ENCODE data around the gene FRG2C.
"Not testable (repeated sequence)": the region's sequence is repeated elsewhere in the genome, so short reads cannot be mapped to it uniquely, and the experiment has no call there.

DNA sequence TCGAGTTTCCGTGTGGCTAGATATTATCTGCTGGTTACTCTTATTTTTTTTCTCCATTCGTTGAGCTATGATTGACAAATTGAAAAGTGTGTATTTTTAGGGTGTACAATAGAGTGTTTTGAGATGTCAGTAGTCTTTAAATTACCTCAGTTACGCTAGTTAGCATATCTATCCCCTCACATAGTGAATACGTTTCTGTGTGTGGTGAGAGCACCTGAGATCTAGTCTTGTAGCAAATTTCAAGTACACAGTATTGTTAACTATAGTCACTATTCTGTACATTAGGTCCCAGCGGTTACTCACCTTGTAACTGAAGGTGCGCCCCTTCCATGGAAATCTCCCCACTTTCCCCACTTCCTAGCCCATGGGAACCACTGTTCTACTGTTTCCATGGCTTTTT lies 8.2 kb upstream of the FRG2C start:
- TF ChIP-seq CBX5 (CRISPR knock-in tag; IDR thresholded peaks at IDR 0.05; ENCODE audit: borderline replicate concordance); TRIM24 (CRISPR knock-in tag; IDR thresholded peaks at IDR 0.05); POLR2A (IDR thresholded peaks at IDR 0.05; ENCODE audit: insufficient read depth in 1 of 2, low read depth in 2 of 2, low read length in 2 of 2); SNRNP70 (IDR thresholded peaks at IDR 0.05; ENCODE audit: low read depth, low read length); JUN (CRISPR knock-in tag; IDR thresholded peaks at IDR 0.05); ZNF790 (CRISPR knock-in tag; IDR thresholded peaks at IDR 0.05; ENCODE audit: borderline replicate concordance); POLR2AphosphoS5 (IDR thresholded peaks at IDR 0.05; ENCODE audit: low read depth, low read length): not testable (repeated sequence)
- TF ChIP-seq, protein P1, sequence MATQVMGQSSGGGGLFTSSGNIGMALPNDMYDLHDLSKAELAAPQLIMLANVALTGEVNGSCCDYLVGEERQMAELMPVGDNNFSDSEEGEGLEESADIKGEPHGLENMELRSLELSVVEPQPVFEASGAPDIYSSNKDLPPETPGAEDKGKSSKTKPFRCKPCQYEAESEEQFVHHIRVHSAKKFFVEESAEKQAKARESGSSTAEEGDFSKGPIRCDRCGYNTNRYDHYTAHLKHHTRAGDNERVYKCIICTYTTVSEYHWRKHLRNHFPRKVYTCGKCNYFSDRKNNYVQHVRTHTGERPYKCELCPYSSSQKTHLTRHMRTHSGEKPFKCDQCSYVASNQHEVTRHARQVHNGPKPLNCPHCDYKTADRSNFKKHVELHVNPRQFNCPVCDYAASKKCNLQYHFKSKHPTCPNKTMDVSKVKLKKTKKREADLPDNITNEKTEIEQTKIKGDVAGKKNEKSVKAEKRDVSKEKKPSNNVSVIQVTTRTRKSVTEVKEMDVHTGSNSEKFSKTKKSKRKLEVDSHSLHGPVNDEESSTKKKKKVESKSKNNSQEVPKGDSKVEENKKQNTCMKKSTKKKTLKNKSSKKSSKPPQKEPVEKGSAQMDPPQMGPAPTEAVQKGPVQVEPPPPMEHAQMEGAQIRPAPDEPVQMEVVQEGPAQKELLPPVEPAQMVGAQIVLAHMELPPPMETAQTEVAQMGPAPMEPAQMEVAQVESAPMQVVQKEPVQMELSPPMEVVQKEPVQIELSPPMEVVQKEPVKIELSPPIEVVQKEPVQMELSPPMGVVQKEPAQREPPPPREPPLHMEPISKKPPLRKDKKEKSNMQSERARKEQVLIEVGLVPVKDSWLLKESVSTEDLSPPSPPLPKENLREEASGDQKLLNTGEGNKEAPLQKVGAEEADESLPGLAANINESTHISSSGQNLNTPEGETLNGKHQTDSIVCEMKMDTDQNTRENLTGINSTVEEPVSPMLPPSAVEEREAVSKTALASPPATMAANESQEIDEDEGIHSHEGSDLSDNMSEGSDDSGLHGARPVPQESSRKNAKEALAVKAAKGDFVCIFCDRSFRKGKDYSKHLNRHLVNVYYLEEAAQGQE (IDR thresholded peaks at IDR 0.05; ENCODE audit: borderline replicate concordance in 1 of 2, low read depth in 1 of 2, low read length in 2 of 2) = not testable (repeated sequence)
- TF ChIP-seq, protein P2, sequence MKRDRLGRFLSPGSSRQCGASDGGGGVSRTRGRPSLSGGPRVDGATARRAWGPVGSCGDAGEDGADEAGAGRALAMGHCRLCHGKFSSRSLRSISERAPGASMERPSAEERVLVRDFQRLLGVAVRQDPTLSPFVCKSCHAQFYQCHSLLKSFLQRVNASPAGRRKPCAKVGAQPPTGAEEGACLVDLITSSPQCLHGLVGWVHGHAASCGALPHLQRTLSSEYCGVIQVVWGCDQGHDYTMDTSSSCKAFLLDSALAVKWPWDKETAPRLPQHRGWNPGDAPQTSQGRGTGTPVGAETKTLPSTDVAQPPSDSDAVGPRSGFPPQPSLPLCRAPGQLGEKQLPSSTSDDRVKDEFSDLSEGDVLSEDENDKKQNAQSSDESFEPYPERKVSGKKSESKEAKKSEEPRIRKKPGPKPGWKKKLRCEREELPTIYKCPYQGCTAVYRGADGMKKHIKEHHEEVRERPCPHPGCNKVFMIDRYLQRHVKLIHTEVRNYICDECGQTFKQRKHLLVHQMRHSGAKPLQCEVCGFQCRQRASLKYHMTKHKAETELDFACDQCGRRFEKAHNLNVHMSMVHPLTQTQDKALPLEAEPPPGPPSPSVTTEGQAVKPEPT (CRISPR knock-in tag; IDR thresholded peaks at IDR 0.05; ENCODE audit: low read depth) = not testable (repeated sequence)
- TF ChIP-seq, protein P3, sequence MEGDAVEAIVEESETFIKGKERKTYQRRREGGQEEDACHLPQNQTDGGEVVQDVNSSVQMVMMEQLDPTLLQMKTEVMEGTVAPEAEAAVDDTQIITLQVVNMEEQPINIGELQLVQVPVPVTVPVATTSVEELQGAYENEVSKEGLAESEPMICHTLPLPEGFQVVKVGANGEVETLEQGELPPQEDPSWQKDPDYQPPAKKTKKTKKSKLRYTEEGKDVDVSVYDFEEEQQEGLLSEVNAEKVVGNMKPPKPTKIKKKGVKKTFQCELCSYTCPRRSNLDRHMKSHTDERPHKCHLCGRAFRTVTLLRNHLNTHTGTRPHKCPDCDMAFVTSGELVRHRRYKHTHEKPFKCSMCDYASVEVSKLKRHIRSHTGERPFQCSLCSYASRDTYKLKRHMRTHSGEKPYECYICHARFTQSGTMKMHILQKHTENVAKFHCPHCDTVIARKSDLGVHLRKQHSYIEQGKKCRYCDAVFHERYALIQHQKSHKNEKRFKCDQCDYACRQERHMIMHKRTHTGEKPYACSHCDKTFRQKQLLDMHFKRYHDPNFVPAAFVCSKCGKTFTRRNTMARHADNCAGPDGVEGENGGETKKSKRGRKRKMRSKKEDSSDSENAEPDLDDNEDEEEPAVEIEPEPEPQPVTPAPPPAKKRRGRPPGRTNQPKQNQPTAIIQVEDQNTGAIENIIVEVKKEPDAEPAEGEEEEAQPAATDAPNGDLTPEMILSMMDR (CRISPR knock-in tag; IDR thresholded peaks at IDR 0.05) = not testable (repeated sequence)
- TF ChIP-seq, protein P4, sequence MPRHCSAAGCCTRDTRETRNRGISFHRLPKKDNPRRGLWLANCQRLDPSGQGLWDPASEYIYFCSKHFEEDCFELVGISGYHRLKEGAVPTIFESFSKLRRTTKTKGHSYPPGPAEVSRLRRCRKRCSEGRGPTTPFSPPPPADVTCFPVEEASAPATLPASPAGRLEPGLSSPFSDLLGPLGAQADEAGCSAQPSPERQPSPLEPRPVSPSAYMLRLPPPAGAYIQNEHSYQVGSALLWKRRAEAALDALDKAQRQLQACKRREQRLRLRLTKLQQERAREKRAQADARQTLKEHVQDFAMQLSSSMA (CRISPR knock-in tag; IDR thresholded peaks at IDR 0.05) = not testable (repeated sequence)
- TF ChIP-seq, protein P5, sequence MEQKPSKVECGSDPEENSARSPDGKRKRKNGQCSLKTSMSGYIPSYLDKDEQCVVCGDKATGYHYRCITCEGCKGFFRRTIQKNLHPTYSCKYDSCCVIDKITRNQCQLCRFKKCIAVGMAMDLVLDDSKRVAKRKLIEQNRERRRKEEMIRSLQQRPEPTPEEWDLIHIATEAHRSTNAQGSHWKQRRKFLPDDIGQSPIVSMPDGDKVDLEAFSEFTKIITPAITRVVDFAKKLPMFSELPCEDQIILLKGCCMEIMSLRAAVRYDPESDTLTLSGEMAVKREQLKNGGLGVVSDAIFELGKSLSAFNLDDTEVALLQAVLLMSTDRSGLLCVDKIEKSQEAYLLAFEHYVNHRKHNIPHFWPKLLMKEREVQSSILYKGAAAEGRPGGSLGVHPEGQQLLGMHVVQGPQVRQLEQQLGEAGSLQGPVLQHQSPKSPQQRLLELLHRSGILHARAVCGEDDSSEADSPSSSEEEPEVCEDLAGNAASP (CRISPR knock-in tag; IDR thresholded peaks at IDR 0.05; ENCODE audit: borderline replicate concordance) = not testable (repeated sequence)
- TF ChIP-seq, protein P6, sequence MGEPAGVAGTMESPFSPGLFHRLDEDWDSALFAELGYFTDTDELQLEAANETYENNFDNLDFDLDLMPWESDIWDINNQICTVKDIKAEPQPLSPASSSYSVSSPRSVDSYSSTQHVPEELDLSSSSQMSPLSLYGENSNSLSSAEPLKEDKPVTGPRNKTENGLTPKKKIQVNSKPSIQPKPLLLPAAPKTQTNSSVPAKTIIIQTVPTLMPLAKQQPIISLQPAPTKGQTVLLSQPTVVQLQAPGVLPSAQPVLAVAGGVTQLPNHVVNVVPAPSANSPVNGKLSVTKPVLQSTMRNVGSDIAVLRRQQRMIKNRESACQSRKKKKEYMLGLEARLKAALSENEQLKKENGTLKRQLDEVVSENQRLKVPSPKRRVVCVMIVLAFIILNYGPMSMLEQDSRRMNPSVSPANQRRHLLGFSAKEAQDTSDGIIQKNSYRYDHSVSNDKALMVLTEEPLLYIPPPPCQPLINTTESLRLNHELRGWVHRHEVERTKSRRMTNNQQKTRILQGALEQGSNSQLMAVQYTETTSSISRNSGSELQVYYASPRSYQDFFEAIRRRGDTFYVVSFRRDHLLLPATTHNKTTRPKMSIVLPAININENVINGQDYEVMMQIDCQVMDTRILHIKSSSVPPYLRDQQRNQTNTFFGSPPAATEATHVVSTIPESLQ (CRISPR knock-in tag; conservative IDR thresholded peaks at IDR 0.05) = not testable (repeated sequence)
- TF ChIP-seq, protein P7, sequence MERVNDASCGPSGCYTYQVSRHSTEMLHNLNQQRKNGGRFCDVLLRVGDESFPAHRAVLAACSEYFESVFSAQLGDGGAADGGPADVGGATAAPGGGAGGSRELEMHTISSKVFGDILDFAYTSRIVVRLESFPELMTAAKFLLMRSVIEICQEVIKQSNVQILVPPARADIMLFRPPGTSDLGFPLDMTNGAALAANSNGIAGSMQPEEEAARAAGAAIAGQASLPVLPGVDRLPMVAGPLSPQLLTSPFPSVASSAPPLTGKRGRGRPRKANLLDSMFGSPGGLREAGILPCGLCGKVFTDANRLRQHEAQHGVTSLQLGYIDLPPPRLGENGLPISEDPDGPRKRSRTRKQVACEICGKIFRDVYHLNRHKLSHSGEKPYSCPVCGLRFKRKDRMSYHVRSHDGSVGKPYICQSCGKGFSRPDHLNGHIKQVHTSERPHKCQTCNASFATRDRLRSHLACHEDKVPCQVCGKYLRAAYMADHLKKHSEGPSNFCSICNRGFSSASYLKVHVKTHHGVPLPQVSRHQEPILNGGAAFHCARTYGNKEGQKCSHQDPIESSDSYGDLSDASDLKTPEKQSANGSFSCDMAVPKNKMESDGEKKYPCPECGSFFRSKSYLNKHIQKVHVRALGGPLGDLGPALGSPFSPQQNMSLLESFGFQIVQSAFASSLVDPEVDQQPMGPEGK (CRISPR knock-in tag; IDR thresholded peaks at IDR 0.05) = not testable (repeated sequence)

All from HepG2 (cell line).